SH-SY5Y (cell line): Measurements from ENCODE around the gene MMP24OS.

ENCODE experiments used
- GATA2 ChIP-seq: IDR thresholded peaks from 2 replicates; pipeline ENCODE4 v1.6.1; 2011; ENCODE audit warnings: mild to moderate bottlenecking, low read depth, low read length
- GATA3 ChIP-seq: IDR thresholded peaks from 2 replicates; pipeline ENCODE4 v1.6.1; 2011; ENCODE audit warnings: low read depth, mild to moderate bottlenecking, low read length, moderate library complexity

DNA sequence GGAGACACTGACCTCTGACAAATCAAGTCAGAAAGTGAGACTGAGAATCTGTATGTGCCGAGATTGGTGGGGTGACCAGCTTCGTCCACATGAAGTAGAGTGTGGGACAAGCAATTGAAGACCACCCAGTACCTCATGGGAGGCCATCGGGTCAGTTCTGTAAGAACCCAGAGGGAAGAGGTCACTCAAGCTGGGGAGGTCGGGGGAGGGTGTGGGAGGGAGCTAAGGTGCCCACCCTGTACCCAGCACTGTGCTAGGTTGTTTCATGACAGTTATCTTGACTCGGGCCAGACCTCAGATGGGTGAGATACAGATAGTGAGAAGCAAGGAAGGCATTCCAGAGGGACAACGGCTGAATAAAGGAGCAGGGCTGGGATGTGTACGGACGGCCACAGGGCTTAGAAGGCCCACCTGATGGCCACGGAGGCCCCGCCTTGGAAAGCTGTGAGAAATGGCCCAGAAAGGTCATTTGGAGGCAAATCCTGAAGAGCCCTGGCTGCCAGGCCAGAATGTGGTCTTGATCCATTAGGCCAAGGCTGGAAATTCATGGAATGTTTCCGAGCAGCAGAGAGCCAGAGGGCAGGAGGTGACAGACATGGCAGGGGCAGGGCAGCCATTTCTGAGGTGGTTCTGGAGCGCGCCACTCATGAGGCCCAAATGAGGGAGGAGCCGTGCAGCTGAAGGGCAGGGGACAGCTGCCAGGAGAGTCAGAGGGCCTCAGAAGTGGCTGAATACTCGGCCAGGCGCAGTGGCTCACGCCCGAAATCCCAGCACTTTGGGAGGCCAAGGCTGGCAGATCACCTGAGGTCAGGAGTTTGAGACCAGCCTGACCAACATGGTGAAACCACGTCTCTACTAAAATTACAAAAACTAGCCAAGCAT, 7.7 kb downstream of the MMP24OS start:
- TF ChIP-seq GATA3 (no peak), GATA2 (no peak)
